HCT116 (cell line): Measurements from ENCODE around the gene FGFBP2. TPM values are rescaled to one million over a fixed set of nuclear protein-coding genes. Genes with fewer than 3 reads are reported as not detected.
A peak's percentile ranks its signal among the peaks of the same experiment; 100 is the strongest.

Experiments
- ATAC-seq: fragments of 200-7000 bp; cut with Tn5 transposase; 2 replicates; pipeline ENCODE4 v1.9.1; 2020; ENCODE audit warnings: mild to moderate bottlenecking, moderate library complexity
- BruUV-seq: library from RNA; stranded (reverse); fragments of 400-500 nt; replicated peaks from 2 replicates; lab custom pipeline; 2021; lab: Mats Ljungman, UMichigan
- CTCF ChIA-PET: fragments of 300-600 bp; sonication (Branson Sonifier 250); formaldehyde crosslinking; loops from one replicate; lab custom pipeline; 2021; ENCODE audit warnings: antibody characterized with exemption; lab: Charles Lee
- POLR2A ChIA-PET: fragments of 300-600, 350-600 bp; sonication (Branson Sonifier 250); formaldehyde crosslinking; loops from one replicate; lab custom pipeline; 2021; ENCODE audit warnings: antibody characterized with exemption; lab: Charles Lee
- RAD21 ChIA-PET, 2 experiments: fragments of 300-600 bp; sonication (Branson Sonifier 250); formaldehyde crosslinking; loops; one replicate each; lab custom pipeline; 2023; ENCODE audit warnings: low total read pairs in 2 of 2; ENCODE audit not compliant: uncharacterized antibody in 2 of 2, unreplicated experiment in 2 of 2, low non-redundant PET in 1 of 2; lab: Charles Lee
- DNase-seq: peaks from one replicate; pipeline ENCODE4 v3.0.0-alpha.2; 2010; ENCODE audit warnings: low read depth, low spot score
- H2AFZ ChIP-seq: fragments of 200-600 bp; shearing (Covaris generic), sonication (generic); 2 replicates; pipeline ENCODE4 v1.6.1; 2017; ENCODE audit warnings: low read depth, mixed run types, mixed read lengths, antibody characterized with exemption, low read length; ENCODE audit not compliant: poor library complexity, severe bottlenecking
- H3K27ac ChIP-seq: 2 replicates; pipeline ENCODE4 v1.5.1; 2012; ENCODE audit warnings: low read depth, low read length
- H3K27me3 ChIP-seq: fragments of 200-600 bp; sonication (generic); 2 replicates; pipeline ENCODE4 v1.6.1; 2016; ENCODE audit warnings: mixed run types, low read length, mixed read lengths; ENCODE audit not compliant: insufficient read depth
- H3K36me3 ChIP-seq, 2 experiments: fragments of 200-500 bp in 1 of 2; fragments of 200-600 bp in 1 of 2; sonication (Bioruptor generic) in 1 of 2; sonication (generic) in 1 of 2; 2 replicates each; pipeline versions ENCODE4 v1.5.1 to v1.6.1; 2014 to 2016; ENCODE audit warnings: low read length in 2 of 2, inconsistent platforms in 1 of 2, mixed read lengths in 1 of 2, mixed run types in 1 of 2; ENCODE audit not compliant: insufficient read depth in 2 of 2, control insufficient read depth in 1 of 2
- H3K4me1 ChIP-seq, 2 experiments: fragments of 200-600 bp in 1 of 2; sonication (generic) in 1 of 2; 2 replicates each; pipeline versions ENCODE4 v1.5.1 to v1.6.1; 2012 to 2017; ENCODE audit warnings: low read length in 2 of 2, inconsistent platforms in 1 of 2, mild to moderate bottlenecking in 1 of 2, mixed read lengths in 1 of 2, mixed run types in 1 of 2, moderate library complexity in 1 of 2; ENCODE audit not compliant: insufficient read depth in 2 of 2, control insufficient read depth in 1 of 2
- H3K4me2 ChIP-seq: fragments of 200-600 bp; sonication (generic); 2 replicates; pipeline ENCODE4 v1.6.1; 2017; ENCODE audit warnings: mixed run types, low read length, mixed read lengths
- H3K4me3 ChIP-seq, 2 experiments: fragments of 200-600 bp in 1 of 2; sonication (generic) in 1 of 2; replicated peaks in 1 of 2; 2 replicates each; pipeline ENCODE4 v1.5.1; 2011 to 2016; ENCODE audit warnings: low read length in 2 of 2, control low read depth in 1 of 2, low read depth in 1 of 2, mild to moderate bottlenecking in 1 of 2, mixed read lengths in 1 of 2, mixed run types in 1 of 2
- H3K79me2 ChIP-seq: fragments of 200-600 bp; sonication (generic); 2 replicates; pipeline ENCODE4 v1.6.1; 2017; ENCODE audit warnings: mild to moderate bottlenecking, mixed run types, low read length, moderate library complexity, mixed read lengths; ENCODE audit not compliant: insufficient read depth
- H3K9ac ChIP-seq: fragments of 200-600 bp; sonication (generic); 2 replicates; pipeline ENCODE4 v1.6.1; 2016; ENCODE audit warnings: low read length, mixed read lengths
- H3K9me2 ChIP-seq: fragments of 200-600 bp; sonication (generic), shearing (Covaris generic); 2 replicates; pipeline ENCODE4 v1.6.1; 2017; ENCODE audit warnings: mixed run types, mild to moderate bottlenecking, moderate library complexity; ENCODE audit not compliant: insufficient read depth
- H3K9me3 ChIP-seq, 2 experiments: fragments of 200-500 bp in 1 of 2; fragments of 200-600 bp in 1 of 2; sonication (Bioruptor generic) in 1 of 2; sonication (generic) in 1 of 2; 2 replicates each; pipeline ENCODE4 v1.6.1; 2014 to 2017; ENCODE audit warnings: low read length in 2 of 2, mixed read lengths in 2 of 2, inconsistent platforms in 1 of 2, low read depth in 1 of 2, mild to moderate bottlenecking in 1 of 2, mixed run types in 1 of 2, moderate library complexity in 1 of 2; ENCODE audit not compliant: control insufficient read depth in 1 of 2, insufficient read depth in 1 of 2
- H4K20me1 ChIP-seq: fragments of 200-600 bp; sonication (generic), shearing (Covaris generic); 2 replicates; pipeline ENCODE4 v1.6.1; 2017; ENCODE audit warnings: mixed run types, mild to moderate bottlenecking, moderate library complexity; ENCODE audit not compliant: insufficient read depth
- CBX3 ChIP-seq: IDR thresholded peaks from 2 replicates; pipeline ENCODE4 v1.6.1; 2012; ENCODE audit warnings: low read depth
- CEBPB ChIP-seq: IDR thresholded peaks from 2 replicates; pipeline ENCODE4 v1.6.1; 2012; ENCODE audit warnings: low read depth
- ELF1 ChIP-seq: IDR thresholded peaks from 2 replicates; pipeline ENCODE4 v1.6.1; 2012; ENCODE audit warnings: low read depth, borderline replicate concordance
- EZH2phosphoT487 ChIP-seq: fragments of 200-600 bp; IDR thresholded peaks from 2 replicates; pipeline ENCODE4 v1.6.1; 2018; ENCODE audit warnings: antibody characterized with exemption, borderline replicate concordance
- FOSL1 ChIP-seq: IDR thresholded peaks from 2 replicates; pipeline ENCODE4 v1.6.1; 2012; ENCODE audit warnings: low read depth
- POLR2A ChIP-seq: IDR thresholded peaks from 2 replicates; pipeline ENCODE4 v1.7.0; 2011; ENCODE audit warnings: borderline replicate concordance; ENCODE audit not compliant: insufficient read depth, insufficient read length; ENCODE audit errors: extremely low read depth
- POLR2AphosphoS5 ChIP-seq: IDR thresholded peaks from 2 replicates; pipeline ENCODE4 v1.6.1; 2011; ENCODE audit warnings: mild to moderate bottlenecking, low read depth, low read length, moderate library complexity
- RAD21 ChIP-seq: IDR thresholded peaks from 2 replicates; pipeline ENCODE4 v1.6.1; 2012; ENCODE audit warnings: low read depth, mild to moderate bottlenecking
- SIN3A ChIP-seq: IDR thresholded peaks from 2 replicates; pipeline ENCODE4 v1.6.1; 2012; ENCODE audit warnings: low read depth
- SRF ChIP-seq: IDR thresholded peaks from 2 replicates; pipeline ENCODE4 v1.6.1; 2012; ENCODE audit warnings: low read depth
- TCF7L2 ChIP-seq: IDR thresholded peaks from 2 replicates; pipeline ENCODE4 v1.7.0; 2011; ENCODE audit warnings: borderline replicate concordance, inconsistent platforms; ENCODE audit not compliant: insufficient read depth, insufficient read length; ENCODE audit errors: extremely low read depth
- YY1 ChIP-seq: IDR thresholded peaks from 2 replicates; pipeline ENCODE4 v1.6.1; 2011; ENCODE audit warnings: low read length, low read depth, moderate library complexity, mild to moderate bottlenecking; ENCODE audit not compliant: insufficient replicate concordance; ENCODE audit errors: extremely low read depth
- ZNF274 ChIP-seq: fragments of 200-500 bp; sonication (Bioruptor generic); IDR thresholded peaks from 2 replicates; pipeline ENCODE4 v1.6.1; 2014; ENCODE audit warnings: mild to moderate bottlenecking, low read depth, low read length, inconsistent platforms
- intact Hi-C: fragments of 100-400 bp; cut with micrococcal nuclease; formaldehyde crosslinking; loops from 2 replicates; pipeline ENCODE4 v1.10.0; 2022
- total RNA-seq: library from RNA; stranded (reverse); gene quantifications from one replicate; pipeline ENCODE4 v1.2.1, GENCODE V29; 2021; ENCODE audit not compliant: unreplicated experiment
- TF ChIP-seq, protein P1 (sequence below): IDR thresholded peaks from 2 replicates; pipeline ENCODE4 v1.6.1; 2012
- TF ChIP-seq, protein P2 (sequence below): IDR thresholded peaks from 2 replicates; pipeline ENCODE4 v1.6.1; 2012; ENCODE audit warnings: low read depth
- TF ChIP-seq, protein P3 (sequence below): IDR thresholded peaks from 2 replicates; pipeline ENCODE4 v1.6.1; 2012

Gene FGFBP2
- total RNA-seq, 1 experiment from 2014 or later, result not detected

DNA sequence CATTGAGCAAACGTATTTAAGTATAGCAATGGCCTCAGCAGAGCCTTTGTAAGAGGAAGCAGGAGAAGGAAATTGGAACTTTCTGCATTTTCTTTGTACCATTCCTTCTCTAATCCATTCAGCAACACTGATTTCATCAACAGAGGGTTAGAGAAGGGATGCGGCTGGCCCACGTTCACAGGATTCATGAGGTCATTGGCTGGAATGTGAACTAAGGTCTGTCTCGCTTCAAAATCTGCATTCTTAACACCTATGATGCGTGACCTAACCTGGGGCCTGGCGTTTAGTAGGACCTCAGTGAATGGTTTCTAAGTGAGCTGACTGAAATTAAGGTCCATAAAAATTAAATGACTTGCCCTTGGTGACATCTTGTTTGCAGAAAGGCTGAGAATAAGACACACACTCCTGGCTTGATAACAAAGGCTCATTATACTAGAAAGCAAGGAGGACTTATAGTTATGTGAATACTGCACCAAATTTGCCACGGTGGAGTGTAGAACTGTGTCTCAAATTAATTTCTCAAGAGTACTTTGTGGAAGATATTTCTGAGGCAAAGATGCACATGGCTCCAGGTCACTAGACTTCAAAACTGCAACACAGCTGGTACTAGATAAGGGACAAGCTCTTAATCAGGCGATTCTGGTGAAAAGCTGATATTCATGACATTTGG is 49.9 kb downstream of the FGFBP2 start:
- Histone ChIP-seq H3K9ac (no peak overlapping the region), H3K9me2 (no peaks in the 10 kb centered on the region), H3K4me2 (peak overlapping the region; percentile 52), H3K36me3 (no peaks in the 10 kb centered on the region), H3K4me3 (no peak overlapping the region), H3K9me3 (no peaks in the 10 kb centered on the region), H3K27ac (no peak overlapping the region), H2AFZ (peak overlapping the region; percentile 57), H3K79me2 (no peaks in the 10 kb centered on the region), H3K4me1 (peaks cover 0 to 29% of the 10 kb centered on the region in 2 experiments; a peak in 2 of 4 replicates), H4K20me1 (no peaks in the 10 kb centered on the region), H3K27me3 (no peaks in the 10 kb centered on the region)
- TF ChIP-seq, protein P1, sequence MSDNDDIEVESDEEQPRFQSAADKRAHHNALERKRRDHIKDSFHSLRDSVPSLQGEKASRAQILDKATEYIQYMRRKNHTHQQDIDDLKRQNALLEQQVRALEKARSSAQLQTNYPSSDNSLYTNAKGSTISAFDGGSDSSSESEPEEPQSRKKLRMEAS, result 0 out of 2 replicates have a peak, but pooled peaks have one; percentile 15
- TF ChIP-seq, protein P2, sequence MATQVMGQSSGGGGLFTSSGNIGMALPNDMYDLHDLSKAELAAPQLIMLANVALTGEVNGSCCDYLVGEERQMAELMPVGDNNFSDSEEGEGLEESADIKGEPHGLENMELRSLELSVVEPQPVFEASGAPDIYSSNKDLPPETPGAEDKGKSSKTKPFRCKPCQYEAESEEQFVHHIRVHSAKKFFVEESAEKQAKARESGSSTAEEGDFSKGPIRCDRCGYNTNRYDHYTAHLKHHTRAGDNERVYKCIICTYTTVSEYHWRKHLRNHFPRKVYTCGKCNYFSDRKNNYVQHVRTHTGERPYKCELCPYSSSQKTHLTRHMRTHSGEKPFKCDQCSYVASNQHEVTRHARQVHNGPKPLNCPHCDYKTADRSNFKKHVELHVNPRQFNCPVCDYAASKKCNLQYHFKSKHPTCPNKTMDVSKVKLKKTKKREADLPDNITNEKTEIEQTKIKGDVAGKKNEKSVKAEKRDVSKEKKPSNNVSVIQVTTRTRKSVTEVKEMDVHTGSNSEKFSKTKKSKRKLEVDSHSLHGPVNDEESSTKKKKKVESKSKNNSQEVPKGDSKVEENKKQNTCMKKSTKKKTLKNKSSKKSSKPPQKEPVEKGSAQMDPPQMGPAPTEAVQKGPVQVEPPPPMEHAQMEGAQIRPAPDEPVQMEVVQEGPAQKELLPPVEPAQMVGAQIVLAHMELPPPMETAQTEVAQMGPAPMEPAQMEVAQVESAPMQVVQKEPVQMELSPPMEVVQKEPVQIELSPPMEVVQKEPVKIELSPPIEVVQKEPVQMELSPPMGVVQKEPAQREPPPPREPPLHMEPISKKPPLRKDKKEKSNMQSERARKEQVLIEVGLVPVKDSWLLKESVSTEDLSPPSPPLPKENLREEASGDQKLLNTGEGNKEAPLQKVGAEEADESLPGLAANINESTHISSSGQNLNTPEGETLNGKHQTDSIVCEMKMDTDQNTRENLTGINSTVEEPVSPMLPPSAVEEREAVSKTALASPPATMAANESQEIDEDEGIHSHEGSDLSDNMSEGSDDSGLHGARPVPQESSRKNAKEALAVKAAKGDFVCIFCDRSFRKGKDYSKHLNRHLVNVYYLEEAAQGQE, result no peak
- no TSS peak for BruUV-seq
- ChIA-PET CTCF (no interaction called here), POLR2A (interaction anchor here (1.1 kb wide), 1 partner anchor 25 kb away, joined by 4 read pairs; the partner anchor contains the start of gene FGFBP1), RAD21 (no interaction called here)
- ATAC-seq, result no peak
- intact Hi-C loops, result no loop called here
- no peak for DNase-seq

DNA sequence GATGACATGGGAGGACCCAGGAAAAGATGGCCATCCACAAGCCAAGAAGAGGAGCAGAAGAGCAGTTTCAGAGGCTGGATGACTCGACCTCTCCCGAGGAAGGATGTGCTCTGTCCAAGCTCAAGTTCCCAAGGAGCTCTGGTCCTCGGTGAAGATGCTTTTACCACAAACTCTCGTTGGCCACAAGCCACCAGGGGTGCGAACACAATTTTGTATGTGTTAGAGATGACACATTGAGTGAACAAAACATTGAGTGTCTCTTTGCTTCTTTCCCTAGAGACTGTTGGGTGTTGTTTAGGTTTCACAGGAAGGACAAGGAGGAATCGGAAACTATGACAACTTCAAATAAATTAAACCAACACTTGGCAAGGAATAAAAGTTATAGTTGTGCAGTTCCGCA is 50.7 kb downstream of the FGFBP2 start:
- intact Hi-C loops, result no loop called here
- no peaks in the 10 kb centered on the region for H4K20me1 ChIP-seq
- H3K4me2 ChIP-seq, result no peak overlapping the region
- POLR2A ChIA-PET, result no interaction called here
- no peaks in the 10 kb centered on the region for H3K9me3 ChIP-seq
- CTCF ChIA-PET, result no interaction called here
- DNase-seq (no peak), ATAC-seq (no peak)
- H3K9ac ChIP-seq, result no peak overlapping the region
- no peaks in the 10 kb centered on the region for H3K79me2 ChIP-seq
- peaks cover 3 to 37% of the 10 kb centered on the region in 2 experiments; a peak in 3 of 4 replicates for H3K4me1 ChIP-seq
- H3K4me3 ChIP-seq, result no peak overlapping the region
- H3K36me3 ChIP-seq, result no peaks in the 10 kb centered on the region
- H3K9me2 ChIP-seq, result no peaks in the 10 kb centered on the region
- no peaks in the 10 kb centered on the region for H3K27me3 ChIP-seq
- H3K27ac ChIP-seq, result no peak overlapping the region
- no peak overlapping the region for H2AFZ ChIP-seq
- BruUV-seq, result no TSS peak
- RAD21 ChIA-PET, result no interaction called here
- TF ChIP-seq CBX3 (no peak), SRF (no peak), POLR2AphosphoS5 (no peak), RAD21 (no peak), YY1 (no peak), FOSL1 (no peak), SIN3A (no peak), EZH2phosphoT487 (no peak), ZNF274 (no peak), CEBPB (no peak), POLR2A (no peak), TCF7L2 (no peak), ELF1 (no peak)
- TF ChIP-seq, protein P1, result no peak
- TF ChIP-seq, protein P3, sequence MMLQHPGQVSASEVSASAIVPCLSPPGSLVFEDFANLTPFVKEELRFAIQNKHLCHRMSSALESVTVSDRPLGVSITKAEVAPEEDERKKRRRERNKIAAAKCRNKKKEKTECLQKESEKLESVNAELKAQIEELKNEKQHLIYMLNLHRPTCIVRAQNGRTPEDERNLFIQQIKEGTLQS, result no peak
